GM19463 (cell line): ENCODE measurements around the gene TBRG4.
"Not testable (repeated sequence)": the region's sequence is repeated elsewhere in the genome, so short reads cannot be mapped to it uniquely, and the experiment has no call there.

ENCODE experiments used
- ATAC-seq: cut with Tn5 transposase; IDR thresholded peaks from one replicate; pipeline ENCODE4 v1.9.1; 2021; ENCODE audit warnings: mild to moderate bottlenecking, moderate library complexity; ENCODE audit not compliant: unreplicated experiment

TBRG4 gene

GRCh38 chr7:45118292-45118691 is 6.8 kb upstream of the TBRG4 start:
- ATAC-seq: no peak

GRCh38 chr7:45117582-45117981 is 6.1 kb upstream of the TBRG4 start:
- ATAC-seq: no peak

- no peak for ATAC-seq
These were observed 4.6 kb upstream of the TBRG4 start for GRCh38 chr7:45116048-45116447.

GRCh38 chr7:45114926-45115325 is 3.4 kb upstream of the TBRG4 start:
- ATAC-seq: no peak

GRCh38 chr7:45114257-45114656 is 2.8 kb upstream of the TBRG4 start:
- ATAC-seq: not testable (repeated sequence)

GRCh38 chr7:45112648-45113047 is 1.2 kb upstream of the TBRG4 start:
- no peak for ATAC-seq

GRCh38 chr7:45108863-45109262 is 2.6 kb downstream of the TBRG4 start:
- no peak for ATAC-seq

GRCh38 chr7:45107356-45107755 is 4.1 kb downstream of the TBRG4 start:
- no peak for ATAC-seq

- no peak for ATAC-seq
These were observed 4.7 kb downstream of the TBRG4 start for GRCh38 chr7:45106820-45107219.

GRCh38 chr7:45105588-45106188 is 5.8 kb downstream of the TBRG4 start:
- no peak for ATAC-seq

- ATAC-seq: no peak
These were observed 6.5 kb downstream of the TBRG4 start for GRCh38 chr7:45104844-45105587.

GRCh38 chr7:45103958-45104843 is 7.3 kb downstream of the TBRG4 start:
- no peak for ATAC-seq

- no peak for ATAC-seq
These were observed 8.4 kb downstream of the TBRG4 start for GRCh38 chr7:45102785-45103712.

- ATAC-seq: no peak
These were observed 9.7 kb downstream of the TBRG4 start for GRCh38 chr7:45101748-45102147.

- no peak for ATAC-seq
These were observed 10.6 kb downstream of the TBRG4 start for GRCh38 chr7:45100761-45101480.

GRCh38 chr7:45099891-45100760 is 11.4 kb downstream of the TBRG4 start:
- no peak for ATAC-seq

- no peak for ATAC-seq
These were observed 12.3 kb downstream of the TBRG4 start for GRCh38 chr7:45098983-45099839.

GRCh38 chr7:45092931-45093235 is 18.6 kb downstream of the TBRG4 start:
- no peak for ATAC-seq
